Central memory CD8-positive, alpha-beta T cell (primary cell): Measurements from ENCODE around the gene TSPAN4.

Experiments
- ATAC-seq: fragments of 150-1000 bp; cut with Tn5 transposase; replicated peaks from 2 replicates; pipeline ENCODE4 v1.10.0; 2022; ENCODE audit warnings: mild to moderate bottlenecking, moderate FRiP score, moderate number of reproducible peaks; ENCODE audit not compliant: poor library complexity, severe bottlenecking; ENCODE audit errors: extremely low read depth
- DNase-seq, 2 donors: peaks; one replicate each; pipeline ENCODE4 v3.0.0; 2021; ENCODE audit warnings: low spot score in 2 of 2
- H3K27ac Mint-ChIP-seq: one replicate; pipeline ENCODE4 v1.8.0; 2022; ENCODE audit warnings: low read depth, mild to moderate bottlenecking, moderate library complexity, mixed read lengths
- H3K27me3 Mint-ChIP-seq: one replicate; pipeline ENCODE4 v1.8.0; 2022; ENCODE audit warnings: mixed read lengths
- H3K36me3 Mint-ChIP-seq: one replicate; pipeline ENCODE4 v1.8.0; 2022; ENCODE audit warnings: mild to moderate bottlenecking, moderate library complexity, mixed read lengths; ENCODE audit not compliant: insufficient read depth
- H3K4me1 Mint-ChIP-seq: one replicate; pipeline ENCODE4 v1.8.0; 2022; ENCODE audit warnings: mixed read lengths
- H3K4me3 Mint-ChIP-seq: one replicate; pipeline ENCODE4 v1.8.0; 2022; ENCODE audit warnings: mild to moderate bottlenecking, moderate library complexity, mixed read lengths
- H3K9me3 Mint-ChIP-seq: one replicate; pipeline ENCODE4 v1.8.0; 2022; ENCODE audit warnings: mixed read lengths

The TSPAN4 gene

DNA sequence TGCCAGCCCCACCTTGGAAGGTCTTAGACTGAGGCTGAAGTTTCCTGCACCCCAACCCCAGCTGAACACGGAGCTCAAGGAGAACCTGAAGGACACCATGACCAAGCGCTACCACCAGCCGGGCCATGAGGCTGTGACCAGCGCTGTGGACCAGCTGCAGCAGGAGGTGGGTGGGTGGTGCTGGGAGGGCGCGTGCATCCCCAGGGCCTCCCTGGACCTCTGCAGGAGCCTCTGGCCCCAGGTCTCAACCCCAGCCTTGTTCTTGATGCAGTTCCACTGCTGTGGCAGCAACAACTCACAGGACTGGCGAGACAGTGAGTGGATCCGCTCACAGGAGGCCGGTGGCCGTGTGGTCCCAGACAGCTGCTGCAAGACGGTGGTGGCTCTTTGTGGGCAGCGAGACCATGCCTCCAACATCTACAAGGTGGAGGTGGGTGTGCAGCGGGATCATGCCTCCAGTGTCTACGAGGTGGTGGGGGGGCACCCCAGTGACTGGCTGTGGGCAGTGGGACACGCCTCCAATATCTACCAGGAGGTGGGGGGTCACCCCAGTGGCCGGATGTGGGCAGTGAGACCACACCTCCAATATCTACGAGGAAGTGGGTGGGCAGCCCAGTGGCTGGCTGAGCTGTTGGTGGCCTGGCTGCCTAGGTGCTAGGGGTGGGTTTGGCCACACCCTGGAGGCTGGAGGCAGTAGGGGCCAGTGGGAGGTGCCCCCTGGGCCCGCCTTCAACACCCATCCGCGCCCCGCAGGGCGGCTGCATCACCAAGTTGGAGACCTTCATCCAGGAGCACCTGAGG lies 5.3 kb upstream of the TSPAN4 start:
- H3K27ac Mint-ChIP-seq = no peak overlapping the region
- peaks cover 10% of the 10 kb centered on the region for H3K36me3 Mint-ChIP-seq
- peaks cover 11% of the 10 kb centered on the region for H3K4me1 Mint-ChIP-seq
- no peak overlapping the region for H3K4me3 Mint-ChIP-seq
- H3K9me3 Mint-ChIP-seq = no peaks in the 10 kb centered on the region
- no peaks in the 10 kb centered on the region for H3K27me3 Mint-ChIP-seq
- DNase-seq (no peak), ATAC-seq (no peak)

DNA sequence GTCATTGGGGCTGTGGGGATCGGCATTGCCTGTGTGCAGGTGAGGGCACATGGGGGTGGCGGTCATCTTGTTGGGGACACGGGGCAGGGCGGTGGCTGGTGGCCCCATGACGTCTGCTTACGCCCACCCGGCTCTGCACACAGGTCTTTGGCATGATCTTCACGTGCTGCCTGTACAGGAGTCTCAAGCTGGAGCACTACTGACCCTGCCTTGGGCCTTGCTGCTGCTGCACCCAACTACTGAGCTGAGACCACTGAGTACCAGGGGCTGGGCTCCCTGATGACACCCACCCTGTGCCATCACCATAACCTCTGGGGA lies 4.7 kb upstream of the TSPAN4 start:
- Mint-ChIP-seq H3K36me3 (peaks cover 10% of the 10 kb centered on the region), H3K27me3 (no peaks in the 10 kb centered on the region), H3K9me3 (no peaks in the 10 kb centered on the region), H3K27ac (no peak overlapping the region), H3K4me1 (peaks cover 11% of the 10 kb centered on the region), H3K4me3 (no peak overlapping the region)
- DNase-seq = no peak
- no peak for ATAC-seq

DNA sequence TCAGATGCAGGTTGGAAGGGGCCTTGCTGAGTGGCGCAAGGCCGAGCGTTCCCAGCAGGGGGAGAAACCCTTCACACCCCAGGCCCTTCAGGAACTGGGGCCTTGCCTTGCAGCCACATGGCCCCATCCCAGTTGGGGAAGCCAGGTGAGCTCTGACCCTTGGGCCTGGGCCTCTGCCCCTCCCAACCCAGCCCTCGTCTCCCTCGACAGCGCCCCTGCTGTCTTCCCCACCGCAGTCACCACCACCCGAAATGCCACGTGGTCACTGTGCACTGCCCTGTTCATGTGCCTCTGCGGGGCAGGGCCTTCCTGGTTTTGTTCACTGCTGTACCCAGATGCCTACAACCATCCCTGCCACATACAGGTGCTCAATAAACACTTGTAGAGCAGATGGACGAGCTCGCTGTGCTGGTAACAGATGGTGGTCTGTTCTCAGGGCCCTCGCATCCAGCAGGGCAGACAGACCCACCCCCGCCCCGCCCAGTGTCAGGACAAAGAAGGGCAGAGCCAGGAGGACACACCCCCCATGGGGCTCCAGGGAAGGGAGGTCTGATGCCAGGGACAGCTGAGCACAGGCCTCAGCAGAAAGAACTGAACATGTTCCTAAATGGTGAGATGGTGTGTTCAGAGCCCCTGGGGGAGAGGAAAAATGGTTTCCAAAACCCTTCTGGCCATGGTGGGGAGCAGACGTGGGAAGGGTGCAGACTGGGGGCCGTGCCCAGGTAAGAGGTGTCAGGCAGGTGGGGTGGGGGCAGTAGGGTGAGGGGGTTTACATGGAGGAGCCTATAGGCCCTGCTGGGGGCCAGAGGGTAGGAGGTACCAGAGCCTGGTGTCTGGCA lies 4.0 kb upstream of the TSPAN4 start:
- Mint-ChIP-seq H3K27me3 (no peaks in the 10 kb centered on the region), H3K36me3 (peaks cover 12% of the 10 kb centered on the region), H3K4me3 (no peak overlapping the region), H3K27ac (no peak overlapping the region), H3K9me3 (no peaks in the 10 kb centered on the region), H3K4me1 (peaks cover 11% of the 10 kb centered on the region)
- no peak for ATAC-seq
- DNase-seq = no peak

DNA sequence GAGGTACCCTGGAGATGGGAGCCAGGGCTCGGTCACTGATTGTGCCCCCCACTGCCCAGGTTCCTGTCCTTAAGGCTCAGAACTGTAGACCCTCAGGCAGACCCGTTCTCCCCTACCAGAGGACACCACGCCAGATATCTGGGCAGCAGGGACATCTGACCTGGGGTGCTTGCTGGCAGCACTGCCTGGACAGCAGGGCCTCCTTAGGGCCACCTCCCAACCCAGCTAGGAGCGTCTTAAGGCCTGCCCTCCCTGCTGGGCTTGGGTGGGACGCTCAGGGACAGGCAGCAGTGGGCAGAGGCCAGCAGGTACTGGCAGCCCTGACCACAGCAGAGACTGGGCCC lies 3.4 kb upstream of the TSPAN4 start:
- Mint-ChIP-seq H3K36me3 (peaks cover 12% of the 10 kb centered on the region), H3K9me3 (no peaks in the 10 kb centered on the region), H3K4me3 (no peak overlapping the region), H3K4me1 (peaks cover 11% of the 10 kb centered on the region), H3K27ac (no peak overlapping the region), H3K27me3 (no peaks in the 10 kb centered on the region)
- no peak for DNase-seq
- no peak for ATAC-seq

DNA sequence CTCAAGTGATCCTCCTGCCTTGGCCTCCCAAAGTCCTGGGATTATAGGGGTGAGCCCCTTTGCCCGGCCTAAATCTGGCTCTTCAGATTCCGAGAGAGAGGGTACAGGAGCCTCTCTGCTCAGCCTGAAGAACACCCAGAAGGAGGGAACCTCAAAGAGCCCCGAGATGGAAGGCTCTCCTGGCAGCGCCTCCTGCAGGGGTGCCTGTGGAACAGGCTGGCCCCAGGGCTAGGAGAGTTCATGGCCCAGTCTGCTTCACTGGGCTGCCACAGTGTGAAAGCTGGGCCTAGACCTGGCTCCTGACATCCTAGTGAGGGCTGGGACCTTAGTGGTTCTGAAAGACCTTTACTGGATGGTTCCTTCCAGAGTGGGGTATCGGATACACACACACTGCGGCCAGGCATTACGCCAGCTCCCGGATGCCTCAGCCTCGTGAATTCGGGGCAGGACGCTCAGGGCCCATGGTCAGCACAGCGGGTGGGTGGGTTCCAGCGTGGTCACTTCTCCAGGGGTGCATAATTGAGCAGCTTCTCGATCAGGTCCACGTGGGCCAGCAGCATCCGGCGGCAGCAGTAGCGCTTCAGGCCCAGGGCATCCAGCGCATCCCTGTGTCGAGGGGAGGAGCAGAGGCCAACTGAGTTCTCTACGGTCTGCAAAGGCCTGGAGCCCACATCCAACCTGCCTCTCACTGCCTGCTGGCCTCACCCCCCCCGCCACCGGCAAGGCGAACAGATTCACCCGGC lies 2.6 kb upstream of the TSPAN4 start:
- H3K4me1 Mint-ChIP-seq = peaks cover 11% of the 10 kb centered on the region
- H3K4me3 Mint-ChIP-seq = peak overlapping the region; percentile 75
- no peak for ATAC-seq
- no peaks in the 10 kb centered on the region for H3K9me3 Mint-ChIP-seq
- no peak for DNase-seq
- H3K27me3 Mint-ChIP-seq = no peaks in the 10 kb centered on the region
- peaks cover 12% of the 10 kb centered on the region for H3K36me3 Mint-ChIP-seq
- H3K27ac Mint-ChIP-seq = no peak overlapping the region

DNA sequence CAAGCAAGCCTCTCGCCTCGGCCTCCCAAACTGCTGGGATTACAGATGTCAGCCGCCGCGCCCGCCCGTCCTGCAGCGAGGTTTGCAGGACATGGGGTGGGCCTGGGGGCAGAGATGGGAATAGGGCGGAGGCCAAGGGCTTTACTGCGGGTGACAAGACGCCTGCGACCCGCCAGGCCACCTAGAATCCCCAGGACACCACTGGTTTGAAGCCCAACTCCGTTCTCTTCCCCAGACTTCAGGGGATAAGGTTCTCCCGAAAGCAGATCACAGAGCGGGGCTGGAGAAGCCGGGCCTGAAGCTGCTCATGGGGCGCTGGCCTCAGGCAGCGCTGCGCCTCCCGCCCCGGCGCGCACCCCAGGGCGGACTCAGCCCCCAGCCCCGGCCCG lies 677 bp upstream of the TSPAN4 start:
- Mint-ChIP-seq H3K4me3 (peak overlapping the region; percentile 75), H3K36me3 (peaks cover 12% of the 10 kb centered on the region), H3K9me3 (no peaks in the 10 kb centered on the region), H3K4me1 (peaks cover 11% of the 10 kb centered on the region), H3K27ac (no peak overlapping the region), H3K27me3 (no peaks in the 10 kb centered on the region)
- ATAC-seq = peak; percentile 34
- no peak for DNase-seq

DNA sequence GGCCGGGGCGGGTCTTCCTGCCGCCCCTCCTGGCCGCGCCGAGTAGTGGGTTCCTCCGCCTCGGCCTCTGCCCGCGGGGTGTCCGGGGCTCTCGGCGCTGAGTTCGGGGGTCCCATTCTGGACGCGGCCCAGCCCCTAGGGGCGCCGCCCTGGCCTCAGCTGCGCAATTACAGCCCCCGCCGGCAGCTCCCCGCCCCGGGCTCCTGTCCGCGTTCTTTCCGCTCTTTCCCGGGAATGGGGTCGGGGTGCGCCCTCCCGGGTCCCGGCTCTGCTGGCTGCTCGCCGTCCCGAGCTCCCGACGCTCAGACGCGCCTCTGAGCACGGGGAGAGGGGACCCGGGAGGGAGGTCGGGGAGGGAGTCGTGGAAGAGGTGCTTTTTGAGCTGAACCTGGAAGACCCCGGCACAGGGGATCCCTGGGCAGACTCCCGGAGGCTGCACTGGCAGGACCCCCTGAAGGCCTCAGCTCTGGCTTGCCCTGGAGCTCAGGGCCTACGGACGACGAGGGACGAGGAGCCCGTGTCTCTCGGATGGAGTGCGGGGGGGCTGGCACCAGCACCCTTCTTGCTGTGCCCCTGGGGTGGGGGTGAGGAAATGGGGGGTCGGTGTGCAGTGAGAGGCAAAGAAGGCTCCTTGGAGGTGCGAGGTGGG lies 558 bp downstream of the TSPAN4 start:
- Mint-ChIP-seq H3K4me1 (peaks cover 11% of the 10 kb centered on the region), H3K27me3 (no peaks in the 10 kb centered on the region), H3K4me3 (peak overlapping the region; percentile 75), H3K9me3 (no peaks in the 10 kb centered on the region), H3K27ac (peak overlapping the region; percentile 35), H3K36me3 (peaks cover 12% of the 10 kb centered on the region)
- ATAC-seq = no peak
- no peak for DNase-seq

DNA sequence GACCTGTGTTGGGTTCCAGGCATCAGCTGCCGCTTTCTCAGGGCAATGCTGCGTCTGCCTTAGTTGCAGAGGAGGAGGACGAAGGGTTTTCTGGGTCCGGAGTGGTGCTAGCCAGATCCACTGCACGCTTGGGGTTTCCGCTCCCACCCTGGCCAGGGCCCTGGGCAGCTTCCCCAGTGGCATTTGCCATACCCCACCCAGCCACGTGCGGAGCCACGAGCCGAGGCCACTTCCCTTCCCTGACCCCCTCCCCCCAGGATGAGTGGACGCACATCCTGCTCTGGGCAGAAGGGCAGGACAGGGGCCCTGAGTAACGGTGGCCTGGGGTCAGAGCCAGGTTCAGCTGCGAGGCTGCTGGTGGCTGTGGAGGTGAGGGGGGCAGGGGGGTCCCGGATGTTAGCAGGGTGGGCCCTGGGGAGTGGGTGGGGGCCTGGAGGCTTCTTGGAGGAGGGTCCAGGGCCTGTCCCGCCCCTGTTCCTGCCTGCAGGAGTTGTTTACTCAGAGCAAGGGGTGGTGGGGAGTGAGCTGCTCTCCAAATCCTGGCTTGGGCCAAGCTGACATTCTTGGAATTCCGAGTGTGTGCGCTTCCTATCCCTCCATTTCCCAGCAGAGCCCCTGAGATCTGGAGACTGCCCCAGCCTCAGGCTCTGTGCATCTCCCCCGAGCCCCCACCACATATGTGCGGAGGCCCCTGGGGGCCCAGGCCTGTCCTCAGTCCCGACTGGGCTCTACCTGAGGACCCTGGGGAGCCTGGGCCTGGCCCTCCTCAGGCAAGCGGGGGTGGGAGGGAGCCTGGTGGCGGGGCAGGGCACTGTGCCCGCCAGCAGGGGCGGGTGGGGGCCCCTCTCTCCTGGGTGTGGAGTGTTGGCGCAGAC lies 1.4 kb downstream of the TSPAN4 start:
- Mint-ChIP-seq H3K4me3 (peak overlapping the region; percentile 75), H3K27me3 (no peaks in the 10 kb centered on the region), H3K9me3 (no peaks in the 10 kb centered on the region), H3K27ac (peak overlapping the region; percentile 35), H3K4me1 (peaks cover 16% of the 10 kb centered on the region), H3K36me3 (peaks cover 9% of the 10 kb centered on the region)
- ATAC-seq (no peak), DNase-seq (no peak)

DNA sequence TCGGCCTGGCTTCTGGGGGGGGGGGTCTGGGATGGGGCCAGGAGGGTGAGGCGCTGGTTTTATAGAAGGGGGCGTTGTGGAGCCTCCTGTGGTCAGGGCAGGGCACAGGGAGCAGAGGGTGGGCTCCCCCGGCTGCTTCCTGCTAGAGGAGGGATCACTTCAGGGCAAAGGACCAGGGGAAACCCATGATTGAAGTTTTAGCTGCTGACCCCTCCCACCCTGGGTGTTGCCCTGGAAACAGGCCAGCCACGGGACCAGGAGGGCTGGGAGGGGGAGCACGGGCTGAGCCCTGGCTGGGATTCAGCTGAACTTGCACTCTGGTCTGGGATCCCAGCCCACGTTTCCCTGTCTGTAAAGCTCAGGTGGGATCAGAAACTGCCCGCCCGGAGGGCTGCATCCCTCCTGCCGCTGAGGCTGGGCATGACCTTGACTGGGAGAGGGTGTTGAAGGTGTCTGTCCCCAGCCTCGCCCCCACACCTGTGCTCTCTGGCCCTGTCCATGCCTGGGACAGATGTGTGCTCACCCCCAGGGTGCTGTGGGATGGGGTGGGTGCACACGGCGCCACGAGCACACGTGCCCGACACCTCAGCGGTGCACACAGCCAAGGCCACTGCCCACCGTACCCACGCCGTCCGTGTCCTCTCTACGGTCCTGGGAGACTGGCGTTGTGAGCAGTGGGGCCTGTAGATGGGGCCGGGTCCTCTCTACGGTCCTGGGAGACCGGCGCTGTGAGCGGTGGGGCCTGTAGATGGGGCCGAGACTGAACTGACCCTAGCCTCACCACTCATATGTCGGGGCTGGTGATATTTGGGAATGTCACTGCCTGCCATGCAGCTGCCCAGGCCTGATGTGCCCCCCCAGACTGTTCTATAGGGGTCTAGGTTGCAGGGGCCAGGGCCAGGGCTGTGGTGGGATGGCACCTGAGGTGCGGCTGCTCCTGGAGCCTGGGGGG lies 2.3 kb downstream of the TSPAN4 start:
- Mint-ChIP-seq H3K27me3 (no peaks in the 10 kb centered on the region), H3K36me3 (peaks cover 5% of the 10 kb centered on the region), H3K27ac (no peak overlapping the region), H3K4me3 (peak overlapping the region; percentile 75), H3K4me1 (peaks cover 16% of the 10 kb centered on the region), H3K9me3 (no peaks in the 10 kb centered on the region)
- DNase-seq (no peak), ATAC-seq (no peak)

DNA sequence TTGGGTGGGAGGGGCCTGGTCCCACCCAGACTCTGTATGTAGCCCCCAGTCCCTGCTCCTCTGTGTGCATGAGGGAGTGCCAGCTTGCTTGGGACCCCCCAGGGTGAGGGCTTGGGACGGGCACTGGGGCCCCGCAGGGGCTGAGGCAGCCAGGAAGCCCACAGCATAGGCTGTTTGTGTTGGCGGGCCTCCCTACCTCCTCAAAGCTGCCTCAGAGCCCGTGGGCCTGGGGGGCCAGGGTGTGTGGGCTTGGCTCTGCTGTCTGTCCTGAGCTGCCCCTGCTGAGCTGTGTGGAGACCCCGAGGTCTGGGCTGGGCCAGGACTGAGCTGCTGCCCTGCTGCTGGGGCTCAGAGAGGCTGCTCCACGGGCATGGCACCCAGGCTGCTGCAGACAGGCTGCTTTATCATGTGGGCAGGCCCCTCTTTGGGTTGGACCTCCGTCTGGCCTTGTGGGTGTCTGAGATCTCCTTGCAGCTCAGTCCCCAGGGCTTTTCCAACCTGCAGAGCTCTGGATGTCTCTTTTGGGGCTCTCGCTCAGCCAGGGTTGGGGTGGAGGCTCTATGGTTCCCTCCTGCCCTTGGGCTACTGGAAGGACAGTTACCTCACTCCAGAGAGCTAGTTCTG lies 3.3 kb downstream of the TSPAN4 start:
- ATAC-seq = no peak
- Mint-ChIP-seq H3K4me1 (peaks cover 10% of the 10 kb centered on the region), H3K36me3 (peaks cover 5% of the 10 kb centered on the region)

More for the DNA sequence above, 3.3 kb downstream of the TSPAN4 start:
- H3K27ac Mint-ChIP-seq = no peak overlapping the region
- no peak overlapping the region for H3K4me3 Mint-ChIP-seq
- DNase-seq = no peak
- H3K9me3 Mint-ChIP-seq = no peaks in the 10 kb centered on the region
- H3K27me3 Mint-ChIP-seq = no peaks in the 10 kb centered on the region
